Parathyroid adenoma (tissue), 2 donors: ENCODE results near the gene RIGI.

Source experiments
- H2AFZ ChIP-seq: fragments of 300-600 bp; sonication (generic); one replicate; pipeline ENCODE4 v1.7.0; 2017; ENCODE audit warnings: antibody characterized with exemption, mild to moderate bottlenecking
- H3K27ac ChIP-seq: fragments of 300-600 bp; sonication (generic); one replicate; pipeline ENCODE4 v1.7.0; 2017
- H3K27me3 ChIP-seq: fragments of 300-600 bp; sonication (generic); one replicate; pipeline ENCODE4 v1.7.0; 2017; ENCODE audit warnings: low read length; ENCODE audit not compliant: control insufficient read depth, insufficient read depth
- H3K36me3 ChIP-seq: fragments of 300-600 bp; sonication (generic); one replicate; pipeline ENCODE4 v1.7.0; 2017; ENCODE audit warnings: low read length; ENCODE audit not compliant: control insufficient read depth, insufficient read depth
- H3K4me1 ChIP-seq: fragments of 300-600 bp; sonication (generic); one replicate; pipeline ENCODE4 v1.7.0; 2017; ENCODE audit warnings: control low read depth
- H3K4me2 ChIP-seq: fragments of 300-600 bp; sonication (generic); one replicate; pipeline ENCODE4 v1.7.0; 2017; ENCODE audit warnings: low read length
- H3K4me3 ChIP-seq: fragments of 300-600 bp; sonication (generic); one replicate; pipeline ENCODE4 v1.7.0; 2017; ENCODE audit warnings: low read depth, low read length
- H3K79me2 ChIP-seq: fragments of 300-600 bp; sonication (generic); one replicate; pipeline ENCODE4 v1.7.0; 2017; ENCODE audit warnings: control low read depth
- H3K9ac ChIP-seq: fragments of 300-600 bp; sonication (generic); one replicate; pipeline ENCODE4 v1.7.0; 2017; ENCODE audit warnings: mild to moderate bottlenecking
- H3K9me3 ChIP-seq: fragments of 300-600 bp; sonication (generic); one replicate; pipeline ENCODE4 v1.7.0; 2017; ENCODE audit warnings: low read length; ENCODE audit not compliant: control insufficient read depth
- TF ChIP-seq, protein P1 (sequence below): fragments of 300-600 bp; sonication (generic); IDR thresholded peaks from one replicate; pipeline ENCODE4 v1.7.0; 2017; ENCODE audit warnings: antibody characterized with exemption, mild to moderate bottlenecking
- donor health status: primary hyperparathyroidism.

Gene RIGI

DNA sequence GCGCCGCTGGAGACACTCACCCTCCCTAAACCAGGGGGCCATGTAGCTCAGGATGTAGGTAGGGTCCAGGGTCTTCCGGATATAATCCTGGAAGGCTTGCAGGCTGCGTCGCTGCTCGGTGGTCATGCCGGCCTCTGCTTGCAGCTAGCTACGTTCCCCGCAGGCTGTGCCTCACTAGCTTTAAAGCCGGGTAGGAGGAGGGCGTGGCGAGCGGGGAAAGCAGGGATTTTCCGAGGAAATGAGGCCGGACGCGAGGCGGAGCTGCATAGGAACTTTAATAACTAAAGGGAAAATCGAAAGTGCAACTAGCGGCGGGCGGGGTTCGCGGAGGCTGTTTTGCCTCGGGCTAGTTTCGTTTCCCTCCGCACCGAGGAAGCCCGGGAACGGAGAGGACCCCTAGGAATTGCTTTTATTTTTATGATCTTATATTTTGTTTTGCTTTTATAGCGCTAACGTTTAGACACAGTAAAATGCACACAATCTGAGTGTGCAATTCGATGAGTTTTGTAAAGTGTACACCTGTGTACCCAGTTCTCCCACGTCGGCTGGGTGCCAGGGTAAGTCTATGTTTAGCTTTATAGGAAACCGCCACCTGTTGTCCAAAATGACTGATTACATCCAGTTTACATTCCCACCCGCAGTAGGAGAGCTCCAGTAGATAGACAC, at the start of gene RIGI:
RIGI (minus strand) TSS at position 156 of the 666 bp plus-strand sequence; CDS start at position 126, 30 bp downstream.
- no peak within 1 kb of the TSS for H3K9ac ChIP-seq
- H3K27ac ChIP-seq, result peak within 1 kb of the TSS; percentile 75
- peak within 1 kb of the TSS; percentile 67 for H3K4me2 ChIP-seq
- no peaks in the 10 kb centered on the region for H3K4me1 ChIP-seq
- no peaks in the 10 kb centered on the region for H3K9me3 ChIP-seq
- peaks cover 2% of the 10 kb centered on the region for H3K79me2 ChIP-seq
- no peaks in the 10 kb centered on the region for H3K36me3 ChIP-seq
- peak within 1 kb of the TSS; percentile 95 for H3K4me3 ChIP-seq
- TF ChIP-seq, protein P1, sequence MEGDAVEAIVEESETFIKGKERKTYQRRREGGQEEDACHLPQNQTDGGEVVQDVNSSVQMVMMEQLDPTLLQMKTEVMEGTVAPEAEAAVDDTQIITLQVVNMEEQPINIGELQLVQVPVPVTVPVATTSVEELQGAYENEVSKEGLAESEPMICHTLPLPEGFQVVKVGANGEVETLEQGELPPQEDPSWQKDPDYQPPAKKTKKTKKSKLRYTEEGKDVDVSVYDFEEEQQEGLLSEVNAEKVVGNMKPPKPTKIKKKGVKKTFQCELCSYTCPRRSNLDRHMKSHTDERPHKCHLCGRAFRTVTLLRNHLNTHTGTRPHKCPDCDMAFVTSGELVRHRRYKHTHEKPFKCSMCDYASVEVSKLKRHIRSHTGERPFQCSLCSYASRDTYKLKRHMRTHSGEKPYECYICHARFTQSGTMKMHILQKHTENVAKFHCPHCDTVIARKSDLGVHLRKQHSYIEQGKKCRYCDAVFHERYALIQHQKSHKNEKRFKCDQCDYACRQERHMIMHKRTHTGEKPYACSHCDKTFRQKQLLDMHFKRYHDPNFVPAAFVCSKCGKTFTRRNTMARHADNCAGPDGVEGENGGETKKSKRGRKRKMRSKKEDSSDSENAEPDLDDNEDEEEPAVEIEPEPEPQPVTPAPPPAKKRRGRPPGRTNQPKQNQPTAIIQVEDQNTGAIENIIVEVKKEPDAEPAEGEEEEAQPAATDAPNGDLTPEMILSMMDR, result peak; percentile 13
- no peaks in the 10 kb centered on the region for H3K27me3 ChIP-seq
- H2AFZ ChIP-seq, result peak within 1 kb of the TSS; percentile 76

DNA sequence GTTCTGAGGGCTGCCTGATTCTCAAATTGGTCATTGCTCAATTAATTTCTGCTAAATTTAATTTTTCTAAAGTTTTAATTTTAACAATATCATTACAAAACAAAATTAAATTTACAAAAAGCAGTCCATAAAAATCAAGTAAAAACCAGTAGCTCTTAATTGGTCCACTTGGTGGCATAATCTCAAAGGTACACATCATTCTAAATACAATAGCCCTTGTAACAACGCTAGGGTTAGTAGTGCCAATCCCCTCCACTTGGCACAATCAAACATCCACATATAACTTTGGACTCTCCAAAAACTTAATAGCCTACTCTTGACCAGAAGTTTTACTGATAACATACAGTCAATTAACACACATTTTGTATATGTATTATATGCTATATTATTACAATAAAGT, 48.9 kb upstream of the RIGI start:
- Histone ChIP-seq H3K4me2 (no peak overlapping the region), H3K9me3 (no peaks in the 10 kb centered on the region), H3K79me2 (peaks cover 9% of the 10 kb centered on the region), H3K27me3 (no peaks in the 10 kb centered on the region), H3K36me3 (no peaks in the 10 kb centered on the region), H3K4me1 (peaks cover 5% of the 10 kb centered on the region), H3K4me3 (no peak overlapping the region), H3K9ac (no peak overlapping the region), H3K27ac (no peak overlapping the region), H2AFZ (no peak overlapping the region)
- TF ChIP-seq, protein P1, result no peak

DNA sequence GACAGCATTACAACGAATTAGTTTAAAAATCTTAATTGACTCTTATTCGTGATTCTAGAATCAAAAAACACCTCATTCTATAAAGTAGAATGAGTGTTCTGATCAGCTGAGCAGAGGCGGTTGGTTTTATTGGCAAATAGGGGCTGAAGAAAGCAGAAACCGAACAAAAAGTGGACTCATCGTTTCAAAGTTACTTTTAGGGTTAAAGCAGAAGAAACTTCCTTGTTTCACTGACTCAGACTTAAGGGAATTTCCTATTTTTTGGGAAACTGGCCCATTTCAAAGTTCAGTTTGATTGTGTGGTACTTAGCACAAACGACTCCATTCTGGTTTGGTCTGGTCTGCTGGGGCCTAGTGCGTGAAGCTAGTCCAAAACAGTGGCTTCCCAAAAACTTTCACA, 47.8 kb upstream of the RIGI start:
- Histone ChIP-seq H3K27me3 (no peaks in the 10 kb centered on the region), H3K9ac (no peak overlapping the region), H3K4me2 (no peak overlapping the region), H3K79me2 (peaks cover 9% of the 10 kb centered on the region), H3K4me1 (peaks cover 5% of the 10 kb centered on the region), H3K9me3 (no peaks in the 10 kb centered on the region), H2AFZ (peak overlapping the region; percentile 85), H3K27ac (no peak overlapping the region), H3K4me3 (no peak overlapping the region), H3K36me3 (no peaks in the 10 kb centered on the region)
- TF ChIP-seq, protein P1, result no peak

DNA sequence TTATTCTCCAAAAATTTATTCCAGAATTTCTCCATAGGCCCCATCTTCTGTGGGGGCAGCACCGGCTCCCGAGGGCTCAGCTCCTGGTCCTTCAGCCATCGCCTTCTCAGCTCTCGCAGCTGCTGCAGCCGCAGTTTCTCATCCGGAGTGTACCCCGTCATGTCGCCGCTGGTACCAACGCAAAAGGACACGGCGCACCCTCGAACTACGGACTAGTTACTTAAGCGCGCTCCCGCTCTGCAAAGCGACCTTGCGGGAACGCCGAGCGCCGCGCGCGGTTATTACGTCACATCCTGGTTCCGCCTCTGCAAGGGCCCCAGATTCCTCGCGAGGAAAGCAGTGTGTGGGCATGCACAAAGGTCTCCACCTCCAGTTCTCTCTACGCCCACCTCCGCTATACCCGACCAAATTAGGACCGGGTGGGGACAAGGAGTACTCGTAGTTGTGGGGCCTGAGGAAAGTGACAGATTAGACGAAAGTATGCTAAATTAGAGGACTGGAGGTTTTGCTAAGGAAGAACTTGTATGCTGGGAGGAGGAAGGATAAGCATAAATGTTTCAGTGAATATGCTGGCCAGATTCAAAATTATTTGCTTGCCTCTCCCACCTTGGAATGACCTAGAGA, 47.0 kb upstream of the RIGI start, which contains the start of gene NDUFB6:
NDUFB6 (minus strand) TSS at position 260 of the 624 bp plus-strand sequence; CDS start at position 161, 99 bp downstream.
- peaks cover 5% of the 10 kb centered on the region for H3K4me1 ChIP-seq
- H3K36me3 ChIP-seq, result no peaks in the 10 kb centered on the region
- peak within 1 kb of the TSS; percentile 86 for H3K4me3 ChIP-seq
- peak within 1 kb of the TSS; percentile 85 for H2AFZ ChIP-seq
- H3K9me3 ChIP-seq, result no peaks in the 10 kb centered on the region
- peak within 1 kb of the TSS; percentile 80 for H3K27ac ChIP-seq
- H3K4me2 ChIP-seq, result peak within 1 kb of the TSS; percentile 69
- peaks cover 9% of the 10 kb centered on the region for H3K79me2 ChIP-seq
- H3K9ac ChIP-seq, result peak within 1 kb of the TSS; percentile 43
- TF ChIP-seq, protein P1, result no peak
- no peaks in the 10 kb centered on the region for H3K27me3 ChIP-seq
